GM23338 (cell line): ENCODE data around the gene RGS3. TPM values are rescaled to one million over a fixed set of nuclear protein-coding genes. Genes with fewer than 3 reads are reported as not detected.

Source experiments
- ATAC-seq: fragments of 200-7000 bp; cut with Tn5 transposase; 3 replicates; pipeline ENCODE4 v1.9.1; 2020
- DNase-seq: peaks from one replicate; pipeline ENCODE4 v3.0.0-alpha.2; 2015; ENCODE audit warnings: low spot score
- H2AFZ ChIP-seq: fragments of 200-600 bp; sonication (generic); 2 replicates; pipeline ENCODE4 v1.8.0; 2016; ENCODE audit warnings: antibody characterized with exemption, mild to moderate bottlenecking, moderate library complexity
- H3F3A ChIP-seq: fragments of 200-600 bp; sonication (generic); replicated peaks from 2 replicates; pipeline ENCODE4 v1.8.0; 2017; ENCODE audit warnings: antibody characterized with exemption, mixed run types, low read depth
- H3K27ac ChIP-seq: fragments of 200-600 bp; sonication (generic); 2 replicates; pipeline ENCODE4 v1.6.1; 2016; ENCODE audit warnings: low read depth
- H3K27me3 ChIP-seq: fragments of 200-600 bp; sonication (generic); 2 replicates; pipeline ENCODE4 v1.8.0; 2016; ENCODE audit warnings: mild to moderate bottlenecking, mixed run types, moderate library complexity; ENCODE audit not compliant: insufficient read depth
- H3K36me3 ChIP-seq: fragments of 200-600 bp; sonication (generic); 2 replicates; pipeline ENCODE4 v1.8.0; 2016; ENCODE audit warnings: mild to moderate bottlenecking; ENCODE audit not compliant: insufficient read depth
- H3K4me1 ChIP-seq: fragments of 200-600 bp; sonication (generic); 2 replicates; pipeline ENCODE4 v1.8.0; 2016; ENCODE audit warnings: mild to moderate bottlenecking, moderate library complexity; ENCODE audit not compliant: insufficient read depth
- H3K4me2 ChIP-seq: fragments of 200-600 bp; sonication (generic); 2 replicates; pipeline ENCODE4 v1.7.1; 2017; ENCODE audit warnings: mixed run types
- H3K4me3 ChIP-seq: fragments of 200-600 bp; sonication (generic); 2 replicates; pipeline ENCODE4 v1.6.1; 2016; ENCODE audit warnings: mixed run types
- H3K79me2 ChIP-seq: fragments of 200-600 bp; sonication (generic); replicated peaks from 2 replicates; pipeline ENCODE4 v1.8.0; 2017; ENCODE audit warnings: mild to moderate bottlenecking; ENCODE audit not compliant: insufficient read depth
- H3K9me2 ChIP-seq: fragments of 200-600 bp; sonication (generic); 2 replicates; pipeline ENCODE4 v1.8.0; 2017; ENCODE audit not compliant: insufficient read depth
- H4K20me1 ChIP-seq: fragments of 200-600 bp; sonication (generic); replicated peaks from 2 replicates; pipeline ENCODE4 v1.8.0; 2017; ENCODE audit warnings: mild to moderate bottlenecking; ENCODE audit not compliant: insufficient read depth
- H3K27ac Mint-ChIP-seq: 2 replicates; pipeline ENCODE4 v1.8.0; 2020; ENCODE audit warnings: inconsistent platforms, mild to moderate bottlenecking, moderate library complexity, mixed read lengths
- H3K27me3 Mint-ChIP-seq: 3 replicates; pipeline ENCODE4 v1.8.0; 2022; ENCODE audit warnings: low read depth, mild to moderate bottlenecking, moderate library complexity, mixed read lengths, inconsistent platforms; ENCODE audit not compliant: insufficient read depth, poor library complexity
- H3K36me3 Mint-ChIP-seq: 3 replicates; pipeline ENCODE4 v1.8.0; 2021; ENCODE audit warnings: low read depth, mild to moderate bottlenecking, inconsistent platforms, moderate library complexity, mixed read lengths
- H3K4me1 Mint-ChIP-seq: 3 replicates; pipeline ENCODE4 v1.8.0; 2020; ENCODE audit warnings: mild to moderate bottlenecking, inconsistent platforms, mixed read lengths
- H3K4me3 Mint-ChIP-seq: 3 replicates; pipeline ENCODE4 v1.8.0; 2021; ENCODE audit warnings: moderate library complexity, mild to moderate bottlenecking, inconsistent platforms, mixed read lengths
- H3K9me3 Mint-ChIP-seq: 3 replicates; pipeline ENCODE4 v1.8.0; 2020; ENCODE audit warnings: moderate library complexity, mild to moderate bottlenecking, inconsistent platforms, mixed read lengths
- EZH2 ChIP-seq: fragments of 200-600 bp; sonication (generic); IDR thresholded peaks from one replicate; pipeline ENCODE4 v1.8.0; 2017; ENCODE audit warnings: antibody characterized with exemption, mild to moderate bottlenecking, low read depth; ENCODE audit not compliant: unreplicated experiment
- JUNB ChIP-seq: IDR thresholded peaks from one replicate; pipeline ENCODE4 v1.6.1; 2016; ENCODE audit warnings: antibody characterized with exemption; ENCODE audit not compliant: unreplicated experiment
- NANOG ChIP-seq: IDR thresholded peaks from 2 replicates; pipeline ENCODE4 v1.6.1; 2016; ENCODE audit warnings: antibody characterized with exemption, borderline replicate concordance
- REST ChIP-seq: IDR thresholded peaks from one replicate; pipeline ENCODE4 v1.6.1; 2018; ENCODE audit warnings: antibody characterized with exemption; ENCODE audit not compliant: unreplicated experiment
- STAT1 ChIP-seq: IDR thresholded peaks from one replicate; pipeline ENCODE4 v1.6.1; 2016; ENCODE audit warnings: antibody characterized with exemption; ENCODE audit not compliant: unreplicated experiment
- ZNF331 ChIP-seq: fragments of 250-450 bp; sonication (Bioruptor Pico); IDR thresholded peaks from 2 replicates; pipeline ENCODE4 v1.5.0; 2020; ENCODE audit warnings: low read depth, mild to moderate bottlenecking, moderate library complexity
- polyA plus RNA-seq: library from polyadenylated mRNA; unstranded; fragments of >200 nt; fragmentation: Nextera tagmentation; extraction: Ambion mirVana; gene quantifications from 2 replicates; pipeline ENCODE4 v1.2.1, GENCODE V29; 2016
- total RNA-seq: library from RNA; depleted of rRNA; stranded (reverse); fragments of >200 nt; shearing (Covaris generic); gene quantifications from 2 replicates; pipeline ENCODE4 v1.2.3, GENCODE V29; 2014
- TF ChIP-seq, protein P1 (sequence below): fragments of 250-450 bp; sonication (Bioruptor Pico); IDR thresholded peaks from 2 replicates; pipeline ENCODE4 v1.5.0; 2020; ENCODE audit warnings: mild to moderate bottlenecking, moderate library complexity
- TF ChIP-seq, protein P2 (sequence below): IDR thresholded peaks from 2 replicates; pipeline ENCODE4 v1.6.1; 2016; ENCODE audit warnings: antibody characterized with exemption

Gene RGS3
- total and polyA plus RNA-seq, 2 experiments from 2014 or later, result 14.2 to 24.3 TPM

- TF ChIP-seq, protein P1, sequence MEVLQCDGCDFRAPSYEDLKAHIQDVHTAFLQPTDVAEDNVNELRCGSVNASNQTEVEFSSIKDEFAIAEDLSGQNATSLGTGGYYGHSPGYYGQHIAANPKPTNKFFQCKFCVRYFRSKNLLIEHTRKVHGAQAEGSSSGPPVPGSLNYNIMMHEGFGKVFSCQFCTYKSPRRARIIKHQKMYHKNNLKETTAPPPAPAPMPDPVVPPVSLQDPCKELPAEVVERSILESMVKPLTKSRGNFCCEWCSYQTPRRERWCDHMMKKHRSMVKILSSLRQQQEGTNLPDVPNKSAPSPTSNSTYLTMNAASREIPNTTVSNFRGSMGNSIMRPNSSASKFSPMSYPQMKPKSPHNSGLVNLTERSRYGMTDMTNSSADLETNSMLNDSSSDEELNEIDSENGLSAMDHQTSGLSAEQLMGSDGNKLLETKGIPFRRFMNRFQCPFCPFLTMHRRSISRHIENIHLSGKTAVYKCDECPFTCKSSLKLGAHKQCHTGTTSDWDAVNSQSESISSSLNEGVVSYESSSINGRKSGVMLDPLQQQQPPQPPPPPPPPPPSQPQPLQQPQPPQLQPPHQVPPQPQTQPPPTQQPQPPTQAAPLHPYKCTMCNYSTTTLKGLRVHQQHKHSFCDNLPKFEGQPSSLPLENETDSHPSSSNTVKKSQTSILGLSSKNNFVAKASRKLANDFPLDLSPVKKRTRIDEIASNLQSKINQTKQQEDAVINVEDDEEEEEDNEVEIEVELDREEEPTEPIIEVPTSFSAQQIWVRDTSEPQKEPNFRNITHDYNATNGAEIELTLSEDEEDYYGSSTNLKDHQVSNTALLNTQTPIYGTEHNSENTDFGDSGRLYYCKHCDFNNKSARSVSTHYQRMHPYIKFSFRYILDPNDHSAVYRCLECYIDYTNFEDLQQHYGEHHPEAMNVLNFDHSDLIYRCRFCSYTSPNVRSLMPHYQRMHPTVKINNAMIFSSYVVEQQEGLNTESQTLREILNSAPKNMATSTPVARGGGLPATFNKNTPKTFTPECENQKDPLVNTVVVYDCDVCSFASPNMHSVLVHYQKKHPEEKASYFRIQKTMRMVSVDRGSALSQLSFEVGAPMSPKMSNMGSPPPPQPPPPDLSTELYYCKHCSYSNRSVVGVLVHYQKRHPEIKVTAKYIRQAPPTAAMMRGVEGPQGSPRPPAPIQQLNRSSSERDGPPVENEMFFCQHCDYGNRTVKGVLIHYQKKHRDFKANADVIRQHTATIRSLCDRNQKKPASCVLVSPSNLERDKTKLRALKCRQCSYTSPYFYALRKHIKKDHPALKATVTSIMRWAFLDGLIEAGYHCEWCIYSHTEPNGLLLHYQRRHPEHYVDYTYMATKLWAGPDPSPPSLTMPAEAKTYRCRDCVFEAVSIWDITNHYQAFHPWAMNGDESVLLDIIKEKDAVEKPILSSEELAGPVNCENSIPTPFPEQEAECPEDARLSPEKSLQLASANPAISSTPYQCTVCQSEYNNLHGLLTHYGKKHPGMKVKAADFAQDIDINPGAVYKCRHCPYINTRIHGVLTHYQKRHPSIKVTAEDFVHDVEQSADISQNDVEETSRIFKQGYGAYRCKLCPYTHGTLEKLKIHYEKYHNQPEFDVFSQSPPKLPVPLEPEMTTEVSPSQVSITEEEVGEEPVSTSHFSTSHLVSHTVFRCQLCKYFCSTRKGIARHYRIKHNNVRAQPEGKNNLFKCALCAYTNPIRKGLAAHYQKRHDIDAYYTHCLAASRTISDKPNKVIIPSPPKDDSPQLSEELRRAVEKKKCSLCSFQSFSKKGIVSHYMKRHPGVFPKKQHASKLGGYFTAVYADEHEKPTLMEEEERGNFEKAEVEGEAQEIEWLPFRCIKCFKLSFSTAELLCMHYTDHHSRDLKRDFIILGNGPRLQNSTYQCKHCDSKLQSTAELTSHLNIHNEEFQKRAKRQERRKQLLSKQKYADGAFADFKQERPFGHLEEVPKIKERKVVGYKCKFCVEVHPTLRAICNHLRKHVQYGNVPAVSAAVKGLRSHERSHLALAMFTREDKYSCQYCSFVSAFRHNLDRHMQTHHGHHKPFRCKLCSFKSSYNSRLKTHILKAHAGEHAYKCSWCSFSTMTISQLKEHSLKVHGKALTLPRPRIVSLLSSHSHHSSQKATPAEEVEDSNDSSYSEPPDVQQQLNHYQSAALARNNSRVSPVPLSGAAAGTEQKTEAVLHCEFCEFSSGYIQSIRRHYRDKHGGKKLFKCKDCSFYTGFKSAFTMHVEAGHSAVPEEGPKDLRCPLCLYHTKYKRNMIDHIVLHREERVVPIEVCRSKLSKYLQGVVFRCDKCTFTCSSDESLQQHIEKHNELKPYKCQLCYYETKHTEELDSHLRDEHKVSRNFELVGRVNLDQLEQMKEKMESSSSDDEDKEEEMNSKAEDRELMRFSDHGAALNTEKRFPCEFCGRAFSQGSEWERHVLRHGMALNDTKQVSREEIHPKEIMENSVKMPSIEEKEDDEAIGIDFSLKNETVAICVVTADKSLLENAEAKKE (CRISPR knock-in tag), result no peak
- TF ChIP-seq STAT1, result no peak
- no peak for TF ChIP-seq NANOG
- no peak for TF ChIP-seq EZH2
- no peak for TF ChIP-seq REST
These were observed 106.0 kb downstream of the RGS3 start (continued) for GRCh38 chr9:113569472-113570060.

DNA sequence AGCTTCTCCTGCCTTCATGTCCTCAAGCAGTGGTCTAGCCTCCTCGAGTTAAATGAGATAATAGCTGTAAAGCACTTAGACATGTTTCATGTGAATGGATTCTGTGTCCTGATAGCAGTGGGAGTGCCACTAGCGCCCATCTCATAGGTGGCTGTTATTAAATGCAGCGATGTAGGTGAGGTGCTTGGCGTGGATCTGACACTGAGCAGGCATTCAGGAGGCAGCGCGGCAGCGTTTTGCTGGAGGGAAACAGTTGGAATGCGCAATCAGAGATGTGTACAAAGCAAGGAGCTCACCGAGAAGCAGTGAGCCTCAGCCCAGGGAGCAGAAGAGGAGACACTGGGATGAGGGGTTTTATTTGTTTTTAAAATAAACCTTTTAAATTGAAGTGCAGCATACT, 106.6 kb downstream of the RGS3 start:
- H3K36me3 ChIP-seq, result no peaks in the 10 kb centered on the region
- TF ChIP-seq ZNF331 (no peak), JUNB (no peak), NANOG (no peak), REST (no peak)
- TF ChIP-seq, protein P2, sequence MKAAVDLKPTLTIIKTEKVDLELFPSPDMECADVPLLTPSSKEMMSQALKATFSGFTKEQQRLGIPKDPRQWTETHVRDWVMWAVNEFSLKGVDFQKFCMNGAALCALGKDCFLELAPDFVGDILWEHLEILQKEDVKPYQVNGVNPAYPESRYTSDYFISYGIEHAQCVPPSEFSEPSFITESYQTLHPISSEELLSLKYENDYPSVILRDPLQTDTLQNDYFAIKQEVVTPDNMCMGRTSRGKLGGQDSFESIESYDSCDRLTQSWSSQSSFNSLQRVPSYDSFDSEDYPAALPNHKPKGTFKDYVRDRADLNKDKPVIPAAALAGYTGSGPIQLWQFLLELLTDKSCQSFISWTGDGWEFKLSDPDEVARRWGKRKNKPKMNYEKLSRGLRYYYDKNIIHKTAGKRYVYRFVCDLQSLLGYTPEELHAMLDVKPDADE, result no peak
- no peaks in the 10 kb centered on the region for H3F3A ChIP-seq
- DNase-seq (no peak), ATAC-seq (no peak)
- no peaks in the 10 kb centered on the region; the same call in 2 of the 3 replicates for H3K9me3 Mint-ChIP-seq
- H2AFZ ChIP-seq, result no peak overlapping the region
- H4K20me1 ChIP-seq, result no peaks in the 10 kb centered on the region
- no peaks in the 10 kb centered on the region for H3K9me2 ChIP-seq
- no peaks in the 10 kb centered on the region for H3K79me2 ChIP-seq
- peaks cover 9% of the 10 kb centered on the region; the same call in 1 of the 2 replicates for H3K4me1 ChIP-seq
- H3K27me3 ChIP-seq, result no peaks in the 10 kb centered on the region
- H3K27me3 Mint-ChIP-seq, result peaks cover 3% of the 10 kb centered on the region
- H3K4me1 Mint-ChIP-seq, result peaks cover 18% of the 10 kb centered on the region
- H3K4me3 ChIP-seq, result no peak overlapping the region
- no peak overlapping the region for H3K4me2 ChIP-seq
- H3K4me3 Mint-ChIP-seq, result no peak overlapping the region
- no peak overlapping the region for H3K27ac ChIP-seq
- H3K27ac Mint-ChIP-seq, result no peak overlapping the region
- no peaks in the 10 kb centered on the region for H3K36me3 Mint-ChIP-seq
